Activated T-cell treated with anti-CD3 and anti-CD28 coated beads, Interleukin-2, amount 50 U/mL, for 72 hours (primary cell): ENCODE results near the gene JAK2. TPM values are rescaled to one million over a fixed set of nuclear protein-coding genes. Genes with fewer than 3 reads are reported as not detected.

Source experiments
- ATAC-seq, 2 donors: fragments of 150-1000 bp; cut with Tn5 transposase; replicated peaks in 1 of 2; 2 replicates each; pipeline ENCODE4 v1.10.0; 2021; ENCODE audit warnings: moderate library complexity in 2 of 2, mild to moderate bottlenecking in 1 of 2
- DNase-seq, 2 donors: peaks; one replicate each; pipeline ENCODE4 v3.0.0; 2021 to 2022; ENCODE audit warnings: mixed read lengths in 1 of 2
- H3K27ac Mint-ChIP-seq: one replicate; pipeline ENCODE4 v1.8.0; 2022; ENCODE audit warnings: mild to moderate bottlenecking, moderate library complexity, mixed read lengths
- H3K27me3 Mint-ChIP-seq: one replicate; pipeline ENCODE4 v1.8.0; 2022; ENCODE audit warnings: low read depth, mixed read lengths
- H3K36me3 Mint-ChIP-seq, 2 donors: one replicate each; pipeline ENCODE4 v1.8.0; 2022; ENCODE audit warnings: mixed read lengths in 2 of 2, mild to moderate bottlenecking in 1 of 2; ENCODE audit not compliant: insufficient read depth in 2 of 2
- H3K4me1 Mint-ChIP-seq: one replicate; pipeline ENCODE4 v1.8.0; 2022; ENCODE audit warnings: low read depth, mixed read lengths
- H3K4me3 Mint-ChIP-seq, 2 donors: one replicate each; pipeline ENCODE4 v1.8.0; 2022; ENCODE audit warnings: mild to moderate bottlenecking in 2 of 2, mixed read lengths in 2 of 2, moderate library complexity in 2 of 2
- H3K9me3 Mint-ChIP-seq, 2 donors: one replicate each; pipeline ENCODE4 v1.8.0; 2022; ENCODE audit warnings: mixed read lengths in 2 of 2
- total RNA-seq, 2 donors: library from RNA; stranded (reverse); gene quantifications; one replicate each; pipeline ENCODE4 v1.2.3, GENCODE V29; 2022

The JAK2 gene
- total RNA-seq, 2 donors from 2014 or later: 30.3 to 31.9 TPM

DNA sequence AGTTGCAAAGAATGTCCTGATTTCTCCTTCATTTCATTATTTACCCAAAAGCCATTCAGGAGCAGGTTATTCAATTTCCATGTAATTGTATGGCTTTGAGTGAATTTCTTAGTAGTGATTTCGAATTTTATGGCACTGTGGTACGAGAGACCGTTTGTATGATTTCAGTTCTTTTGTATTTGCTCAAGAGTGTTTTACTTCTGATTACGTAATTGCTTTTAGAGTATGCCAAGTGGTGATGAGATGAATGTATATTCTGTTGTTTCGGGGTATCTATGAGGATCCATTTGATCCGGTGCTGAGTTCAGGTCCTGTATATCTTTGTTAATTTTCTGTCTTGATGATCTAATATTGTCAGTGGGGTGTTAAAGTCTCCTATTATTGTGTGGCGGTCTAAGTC is 159.1 kb downstream of the JAK2 start:
- Mint-ChIP-seq H3K4me3 (no peak overlapping the region), H3K27me3 (no peaks in the 10 kb centered on the region), H3K4me1 (peaks cover 6% of the 10 kb centered on the region), H3K9me3 (peaks cover 9% of the 10 kb centered on the region in 2 donors), H3K36me3 (peaks cover 19 to 36% of the 10 kb centered on the region in 2 donors), H3K27ac (no peak overlapping the region)
- DNase-seq (no peak), ATAC-seq (no peak)

GRCh38 chr9:5146241-5146640 is 161.2 kb downstream of the JAK2 start:
- no peak for ATAC-seq
- H3K27me3 Mint-ChIP-seq: no peaks in the 10 kb centered on the region
- no peak overlapping the region for H3K4me3 Mint-ChIP-seq
- peaks cover 19 to 43% of the 10 kb centered on the region in 2 donors for H3K36me3 Mint-ChIP-seq
- peaks cover 9 to 11% of the 10 kb centered on the region in 2 donors for H3K9me3 Mint-ChIP-seq
- no peak overlapping the region for H3K27ac Mint-ChIP-seq
- H3K4me1 Mint-ChIP-seq: no peaks in the 10 kb centered on the region
- DNase-seq: no peak

Other genes starting within 250 kb of the JAK2 start
- 10 to 100 TPM; 36.9 to 37.1 TPM for gene AK3, start 244.1 kb upstream of the JAK2 start, total RNA-seq
- 10 to 100 TPM; 29.7 to 38.8 TPM for gene RCL1, start 192.3 kb upstream of the JAK2 start, total RNA-seq
- gene INSL6, start 200.4 kb downstream of the JAK2 start, total RNA-seq: not detected
- gene INSL4, start 246.1 kb downstream of the JAK2 start, total RNA-seq: not detected